ENCODE measurements around the gene USP48. TPM values are rescaled to one million over a fixed set of nuclear protein-coding genes. Genes with fewer than 3 reads are reported as not detected.
A peak's percentile ranks its signal among the peaks of the same experiment; 100 is the strongest.

Gene USP48
- total RNA-seq, 1 experiment from 2014 or later, result 57.3 TPM

DNA sequence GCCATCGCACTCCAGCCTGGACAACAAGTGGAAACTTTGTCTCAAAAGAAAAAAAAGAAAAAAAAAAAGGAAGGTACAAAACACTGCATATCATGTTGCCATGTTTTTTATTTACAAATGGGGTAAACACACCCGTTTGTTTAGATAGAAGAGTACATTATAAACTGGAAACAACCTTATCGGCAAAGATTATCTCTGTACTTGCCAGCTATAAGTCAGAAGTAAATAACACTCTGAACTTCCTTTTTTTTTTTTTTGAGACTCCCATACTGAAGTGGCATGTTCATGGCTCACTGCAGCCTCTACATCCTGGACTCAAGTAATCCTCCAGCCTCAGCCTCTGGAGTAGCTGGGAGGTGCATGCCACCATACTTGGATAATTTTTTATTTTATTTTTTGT, 21.9 kb downstream of the USP48 start:
- DNase-seq (ENCODE audit: low read depth, low spot score), result no peak
- in situ Hi-C loops (cut with HindIII; ENCODE audit: low pct_unique_long_range_greater_than_20kb, low sequenced_read_pairs), result no loop called here

DNA sequence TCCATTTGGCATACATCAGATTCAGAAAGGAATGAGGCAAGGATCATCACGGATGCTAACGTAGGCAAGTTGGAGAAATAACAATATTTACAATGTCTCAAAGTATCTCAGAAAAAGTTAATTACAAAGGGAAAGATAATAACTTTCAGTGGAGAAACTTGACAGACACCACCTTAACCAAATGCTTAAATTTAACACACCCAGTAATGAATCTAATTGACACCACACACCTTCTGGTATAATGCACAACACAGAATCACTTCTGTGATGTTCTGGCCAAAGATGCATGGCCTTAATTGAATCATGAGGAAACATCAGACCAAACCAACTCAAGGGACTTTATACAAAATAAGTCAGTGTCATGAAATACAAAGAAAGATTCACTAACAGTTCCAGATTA, 23.1 kb downstream of the USP48 start:
- in situ Hi-C loops (cut with HindIII; ENCODE audit: low pct_unique_long_range_greater_than_20kb, low sequenced_read_pairs), result no loop called here
- peak; percentile 14 for DNase-seq (ENCODE audit: low read depth, low spot score)

DNA sequence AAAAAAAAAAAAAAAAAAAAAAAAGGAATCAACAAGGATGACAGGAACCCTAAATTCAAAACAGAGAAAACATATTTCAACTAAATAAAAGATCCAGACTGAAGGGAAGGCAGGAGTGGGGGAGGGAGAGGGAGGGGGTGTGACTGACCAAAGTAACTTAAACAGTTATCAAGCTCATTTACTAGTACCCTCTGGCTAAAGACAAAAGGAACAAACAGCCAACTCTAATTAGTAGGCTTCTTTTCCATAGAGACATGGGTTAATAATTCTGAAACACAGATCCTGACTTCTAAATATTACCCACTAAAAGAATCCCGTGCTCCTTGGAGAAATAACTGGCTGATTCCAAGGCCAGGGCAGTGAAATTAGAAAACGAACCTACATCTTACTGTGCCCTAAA, 23.8 kb downstream of the USP48 start:
- in situ Hi-C loops (cut with HindIII; ENCODE audit: low pct_unique_long_range_greater_than_20kb, low sequenced_read_pairs), result no loop called here

DNA sequence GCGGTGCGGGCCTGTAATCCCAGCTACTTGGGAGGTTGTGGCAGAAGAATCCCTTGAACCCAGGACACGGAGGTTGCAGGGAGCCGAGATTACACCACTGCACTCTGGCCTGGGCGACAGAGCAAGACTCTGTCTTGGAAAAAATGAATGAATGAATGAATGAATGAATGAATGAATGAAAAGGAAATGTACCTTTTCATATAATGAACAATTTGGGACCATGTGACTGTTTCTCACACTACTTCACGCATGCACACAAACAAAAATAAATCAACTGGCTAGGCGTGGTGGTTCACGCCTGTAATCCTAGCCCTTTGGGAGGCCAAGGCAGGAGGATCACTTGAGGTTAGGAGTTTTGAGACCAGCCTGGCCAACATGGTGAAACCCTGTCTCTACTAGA, 24.3 kb downstream of the USP48 start:
- in situ Hi-C loops (cut with HindIII; ENCODE audit: low pct_unique_long_range_greater_than_20kb, low sequenced_read_pairs), result no loop called here
- no peak for DNase-seq (ENCODE audit: low read depth, low spot score)

More for the DNA sequence above, 23.8 kb downstream of the USP48 start:
- no peak for DNase-seq (ENCODE audit: low read depth, low spot score)

DNA sequence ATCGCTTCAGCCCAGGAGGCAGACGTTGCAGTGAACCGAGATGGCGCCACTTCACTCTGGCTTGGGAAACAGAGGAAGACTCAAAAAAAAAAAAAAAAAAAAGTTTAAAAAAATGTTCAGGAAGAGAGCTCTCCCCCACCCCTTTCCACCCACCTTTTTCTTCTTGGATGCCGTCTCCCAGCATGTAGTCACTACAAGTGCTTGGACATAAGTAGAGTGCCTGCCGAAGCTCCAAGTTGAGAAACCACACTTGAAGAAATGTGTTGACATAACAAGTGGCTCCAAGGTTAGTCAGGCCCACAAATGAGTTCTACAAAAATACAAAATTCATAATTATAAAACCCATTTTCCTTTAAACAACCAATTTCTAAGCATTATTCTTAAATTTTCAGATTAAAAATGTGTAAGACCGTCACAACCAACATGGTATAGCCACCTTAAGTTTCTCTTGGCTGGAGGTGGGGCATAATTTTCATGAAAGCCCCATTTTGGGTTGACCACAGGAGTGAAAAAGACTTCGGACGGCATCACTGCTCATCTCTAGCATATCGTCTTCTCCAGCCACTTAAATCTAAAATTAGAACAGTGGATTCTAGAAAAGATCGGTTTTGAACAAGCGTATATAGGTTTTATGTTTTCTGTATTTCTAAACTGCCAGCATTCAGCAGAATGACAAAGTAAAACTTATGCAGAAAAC, 26.4 kb downstream of the USP48 start:
- in situ Hi-C loops (cut with HindIII; ENCODE audit: low pct_unique_long_range_greater_than_20kb, low sequenced_read_pairs), result no loop called here
- DNase-seq (ENCODE audit: low read depth, low spot score), result no peak

DNA sequence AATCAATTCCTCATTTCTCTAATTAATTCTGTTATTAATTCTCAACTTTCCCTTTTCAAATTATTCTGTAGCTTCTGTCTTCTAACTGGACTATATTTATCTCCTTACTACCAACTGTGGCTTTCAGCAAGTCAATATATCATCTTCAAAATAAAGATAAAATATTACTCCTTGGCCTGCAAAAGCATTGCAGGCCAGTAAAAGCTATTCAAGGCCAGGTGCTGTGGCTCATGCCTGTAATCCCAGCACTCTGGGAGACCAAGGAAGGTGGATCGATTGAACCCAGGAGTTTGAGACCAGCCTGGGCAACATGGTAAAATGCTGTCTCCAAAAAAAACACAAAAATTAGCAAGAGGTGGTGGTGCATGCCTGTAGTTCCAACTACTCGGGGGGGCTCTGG, 27.9 kb downstream of the USP48 start:
- in situ Hi-C loops (cut with HindIII; ENCODE audit: low pct_unique_long_range_greater_than_20kb, low sequenced_read_pairs), result no loop called here

DNA sequence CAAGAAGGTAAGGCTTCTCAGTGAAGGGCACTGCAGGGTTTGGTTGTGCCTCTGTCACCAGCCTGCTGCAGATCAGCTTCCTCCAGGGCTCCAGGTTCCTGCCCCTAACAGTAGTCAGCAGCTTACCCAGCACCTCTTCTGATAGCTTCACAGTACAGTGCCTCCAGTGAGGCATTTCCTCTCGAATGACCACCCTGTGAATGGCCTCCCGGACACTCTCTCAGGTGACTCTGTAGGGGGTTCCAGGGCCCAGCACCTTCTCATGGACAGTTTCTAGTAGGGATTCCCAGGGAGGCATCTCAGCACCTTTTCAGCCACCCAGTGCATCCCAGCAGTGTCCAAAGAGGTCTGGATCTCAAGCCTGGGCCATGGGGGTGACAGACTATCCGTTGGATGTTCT, 28.4 kb downstream of the USP48 start:
- in situ Hi-C loops (cut with HindIII; ENCODE audit: low pct_unique_long_range_greater_than_20kb, low sequenced_read_pairs), result no loop called here
- no peak for DNase-seq (ENCODE audit: low read depth, low spot score)

More for the DNA sequence above, 27.9 kb downstream of the USP48 start:
- DNase-seq (ENCODE audit: low read depth, low spot score), result no peak

DNA sequence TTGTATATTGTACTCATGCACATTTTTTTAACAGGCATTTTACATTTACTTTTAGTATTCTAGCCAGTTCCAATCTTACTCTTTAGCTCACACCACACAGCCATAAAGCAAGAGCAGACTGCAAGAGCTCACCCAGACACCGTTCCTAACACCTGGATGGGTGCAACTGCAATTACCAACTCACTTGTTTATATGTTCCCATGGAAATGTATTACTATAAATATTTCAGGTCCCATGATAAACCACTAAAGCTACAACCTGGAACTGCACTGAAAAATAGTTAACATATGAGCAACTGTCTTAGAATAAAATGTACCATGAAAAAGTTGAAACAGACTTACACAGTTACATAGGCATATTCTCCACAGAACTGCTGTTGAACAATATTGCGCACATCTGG, 30.8 kb downstream of the USP48 start:
- in situ Hi-C loops (cut with HindIII; ENCODE audit: low pct_unique_long_range_greater_than_20kb, low sequenced_read_pairs), result no loop called here
- no peak for DNase-seq (ENCODE audit: low read depth, low spot score)

DNA sequence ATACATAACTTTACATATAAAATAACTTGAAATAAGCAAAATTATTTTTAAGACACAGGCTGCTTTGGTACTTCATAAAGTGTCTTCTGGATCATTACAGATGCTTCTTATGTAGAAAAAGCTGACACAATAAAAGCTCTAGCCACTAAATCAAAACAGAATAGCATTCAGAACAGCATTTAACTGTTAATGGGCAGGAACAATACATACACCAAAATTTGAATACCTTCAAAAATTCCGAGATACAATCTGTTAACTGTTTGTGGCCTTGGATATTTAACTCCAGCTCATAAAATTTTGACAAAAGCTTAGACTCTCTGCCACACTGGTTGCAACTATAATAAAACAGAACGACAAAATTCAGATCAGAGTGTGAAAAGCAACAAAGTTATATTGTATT, 31.7 kb downstream of the USP48 start:
- in situ Hi-C loops (cut with HindIII; ENCODE audit: low pct_unique_long_range_greater_than_20kb, low sequenced_read_pairs), result no loop called here
- no peak for DNase-seq (ENCODE audit: low read depth, low spot score)

DNA sequence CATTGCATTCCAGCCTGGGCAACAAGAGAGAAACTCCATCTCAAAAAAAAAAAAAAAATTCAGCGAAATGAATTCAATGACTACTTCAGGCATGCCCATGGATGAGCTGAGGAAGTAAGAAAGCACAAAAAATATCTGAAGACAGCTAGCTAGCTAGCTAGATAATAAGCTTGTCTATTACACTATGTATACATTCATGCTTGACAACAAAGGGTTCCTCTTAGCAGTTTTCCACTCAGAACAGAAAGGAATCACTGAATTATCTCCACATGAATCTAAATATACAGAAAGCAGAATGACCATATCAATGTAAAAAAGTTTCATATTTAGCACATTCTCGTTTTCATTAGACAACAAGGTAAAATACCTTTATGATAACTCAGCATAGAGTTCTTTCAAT, 32.1 kb downstream of the USP48 start:
- DNase-seq (ENCODE audit: low read depth, low spot score), result no peak
- in situ Hi-C loops (cut with HindIII; ENCODE audit: low pct_unique_long_range_greater_than_20kb, low sequenced_read_pairs), result no loop called here

DNA sequence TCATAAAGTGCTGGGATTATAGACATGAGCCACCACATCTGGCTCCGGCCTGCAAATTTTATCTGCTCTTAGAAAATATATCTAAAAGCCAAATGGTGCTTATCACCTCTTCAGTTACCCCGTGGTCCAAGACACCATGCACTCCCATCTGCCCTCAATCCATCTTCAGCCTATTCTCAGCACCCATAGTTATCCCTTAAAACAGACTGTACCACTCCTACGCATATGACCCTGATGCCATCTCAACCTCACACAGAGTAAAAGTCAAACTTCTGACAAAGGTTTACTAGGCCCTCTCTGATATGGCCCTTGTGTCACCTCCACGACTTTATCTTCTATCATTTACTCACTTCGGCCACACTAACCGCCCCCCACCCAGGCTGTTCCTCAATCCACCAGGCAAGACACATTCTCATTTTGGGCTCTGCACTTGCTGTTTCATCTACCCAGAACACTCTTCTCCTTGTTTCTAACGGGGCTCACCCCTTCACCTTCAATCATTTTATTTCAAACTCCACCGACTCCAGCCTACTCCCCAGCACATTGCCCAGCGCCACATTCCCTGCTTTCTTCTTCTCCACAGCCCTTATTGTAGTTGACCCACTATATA, 33.0 kb downstream of the USP48 start:
- in situ Hi-C loops (cut with HindIII; ENCODE audit: low pct_unique_long_range_greater_than_20kb, low sequenced_read_pairs), result no loop called here
- no peak for DNase-seq (ENCODE audit: low read depth, low spot score)

DNA sequence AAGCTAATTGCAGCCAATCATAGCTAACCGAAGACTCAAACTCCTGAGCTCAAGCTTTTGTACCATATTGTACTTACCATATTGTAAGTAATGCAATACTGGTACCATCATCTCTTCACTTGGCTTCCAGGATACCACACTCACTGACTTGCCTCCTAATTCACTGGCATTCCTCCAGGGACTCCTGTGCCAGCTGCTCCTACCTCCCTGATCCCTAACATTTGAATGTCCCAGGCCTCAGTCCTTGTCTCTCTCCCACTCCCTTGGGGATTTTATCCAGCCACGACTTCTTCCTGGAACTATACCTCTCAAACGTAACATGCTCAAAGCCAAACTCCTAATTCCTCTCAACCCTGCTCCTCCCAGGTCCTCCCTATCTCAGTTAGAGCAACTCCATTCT, 33.8 kb downstream of the USP48 start:
- DNase-seq (ENCODE audit: low read depth, low spot score), result no peak
- in situ Hi-C loops (cut with HindIII; ENCODE audit: low pct_unique_long_range_greater_than_20kb, low sequenced_read_pairs), result no loop called here

DNA sequence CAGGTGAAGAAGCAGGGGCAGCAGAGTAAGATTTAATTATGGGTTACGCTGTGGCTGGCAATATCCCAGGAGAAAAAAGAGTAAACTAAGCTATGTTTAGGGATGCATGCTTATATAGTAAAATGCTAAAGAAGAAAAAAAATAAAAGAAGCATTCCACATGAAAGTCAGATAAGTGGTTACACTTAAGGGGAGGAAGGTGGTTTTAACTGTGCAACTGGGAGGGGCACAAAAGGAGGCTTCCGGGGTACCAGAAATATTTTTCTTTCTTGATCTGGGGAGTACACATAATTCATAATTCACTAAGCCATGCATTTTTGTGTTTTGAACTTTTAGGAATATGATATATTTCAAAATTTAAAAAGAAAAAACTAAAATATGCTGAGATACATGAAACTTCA, 39.5 kb downstream of the USP48 start:
- in situ Hi-C loops (cut with HindIII; ENCODE audit: low pct_unique_long_range_greater_than_20kb, low sequenced_read_pairs), result no loop called here
- no peak for DNase-seq (ENCODE audit: low read depth, low spot score)

DNA sequence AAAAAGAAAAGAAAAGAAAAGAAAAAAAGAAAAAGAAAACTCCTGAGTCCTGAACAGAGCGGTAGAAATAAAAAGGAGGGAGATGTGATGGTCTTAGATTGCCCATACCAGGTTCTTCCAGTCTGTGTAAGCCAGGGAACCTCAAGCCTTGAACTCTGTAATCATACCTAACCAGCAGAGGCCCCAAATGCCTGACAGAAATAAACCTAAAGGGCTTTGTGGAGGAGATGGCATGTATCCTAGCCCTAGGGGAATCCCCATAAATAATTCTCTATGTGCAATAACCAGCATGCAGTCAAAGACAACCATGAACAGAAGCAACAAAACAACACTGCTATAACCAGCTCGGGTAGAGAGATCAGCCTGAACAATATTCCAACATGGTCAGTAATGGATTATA, 40.4 kb downstream of the USP48 start:
- DNase-seq (ENCODE audit: low read depth, low spot score), result no peak
- in situ Hi-C loops (cut with HindIII; ENCODE audit: low pct_unique_long_range_greater_than_20kb, low sequenced_read_pairs), result no loop called here

DNA sequence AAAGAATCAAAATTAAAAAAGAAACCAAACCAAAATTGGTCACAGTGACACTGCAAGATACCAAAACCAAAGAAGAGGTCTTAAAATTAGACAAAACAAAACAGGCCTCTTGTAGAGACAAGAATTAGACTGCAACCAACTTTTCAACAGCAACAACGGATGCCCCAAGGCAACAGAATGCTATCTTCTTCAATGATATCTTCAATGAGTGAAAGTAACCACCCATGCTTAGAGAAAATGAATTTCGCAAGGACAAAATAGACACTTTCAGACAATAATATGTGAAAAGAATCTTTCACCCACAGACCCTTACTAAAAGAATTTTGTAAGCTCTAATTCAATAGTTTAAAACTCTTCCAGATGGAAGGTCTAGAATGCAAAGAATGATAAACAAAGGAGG, 41.7 kb downstream of the USP48 start:
- in situ Hi-C loops (cut with HindIII; ENCODE audit: low pct_unique_long_range_greater_than_20kb, low sequenced_read_pairs), result no loop called here
- DNase-seq (ENCODE audit: low read depth, low spot score), result peak; percentile 48

DNA sequence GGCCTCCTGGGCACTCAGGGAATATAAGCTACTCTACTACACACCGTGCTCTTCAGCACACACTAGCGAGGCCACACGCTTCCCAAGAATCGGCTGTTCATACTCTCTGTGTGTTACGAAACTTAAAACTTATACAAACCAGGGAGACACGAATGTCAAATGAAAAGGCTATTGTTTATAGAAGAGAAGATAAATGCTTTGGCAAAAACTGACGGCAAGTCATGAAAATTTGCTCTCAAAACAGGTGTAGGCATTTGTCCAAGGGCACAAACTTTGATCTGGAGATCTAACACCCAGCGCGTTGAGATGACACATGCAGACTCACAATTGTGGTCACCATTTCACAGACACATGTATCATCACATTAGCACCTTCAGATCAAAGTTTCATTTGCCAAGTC, 46.1 kb downstream of the USP48 start:
- in situ Hi-C loops (cut with HindIII; ENCODE audit: low pct_unique_long_range_greater_than_20kb, low sequenced_read_pairs), result no loop called here
- peak; percentile 79 for DNase-seq (ENCODE audit: low read depth, low spot score)

DNA sequence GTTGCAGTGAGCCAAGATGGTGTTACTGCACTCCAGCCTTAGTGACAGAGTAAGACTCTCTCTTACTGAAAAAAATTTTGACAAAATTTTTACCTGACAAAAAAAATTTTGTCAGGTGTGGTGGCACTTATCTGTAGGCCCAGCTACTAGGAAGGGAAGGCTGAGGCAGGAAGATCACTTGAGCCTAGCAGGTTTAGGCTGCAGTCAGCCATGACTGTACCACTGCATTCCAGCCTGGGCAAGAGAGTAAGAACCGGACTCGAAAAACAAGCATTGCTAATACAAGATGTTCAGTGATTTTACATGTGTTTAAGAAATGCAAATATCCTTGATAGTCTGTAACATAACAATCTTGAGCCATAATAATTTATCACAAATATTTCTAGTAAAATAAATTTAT, 46.9 kb downstream of the USP48 start:
- in situ Hi-C loops (cut with HindIII; ENCODE audit: low pct_unique_long_range_greater_than_20kb, low sequenced_read_pairs), result no loop called here

DNA sequence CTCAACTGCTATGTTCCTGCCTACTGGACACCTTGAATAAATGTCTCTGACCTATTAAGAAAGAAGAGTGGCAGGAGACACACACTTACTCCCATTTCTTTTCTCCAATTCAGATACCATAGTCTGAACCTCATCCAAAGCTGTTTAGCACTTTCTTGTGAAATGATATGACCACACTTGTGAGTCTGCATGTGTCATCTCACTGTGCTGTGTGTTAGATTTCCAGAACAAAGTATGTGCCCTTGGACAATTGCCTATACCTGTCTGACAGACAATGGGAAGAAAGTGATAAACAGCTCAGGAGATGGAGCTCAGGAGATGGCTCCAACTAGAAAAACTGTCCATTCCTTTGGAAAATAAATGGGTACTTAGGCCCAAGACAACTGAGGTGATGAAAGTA, 48.4 kb downstream of the USP48 start:
- no peak for DNase-seq (ENCODE audit: low read depth, low spot score)
- in situ Hi-C loops (cut with HindIII; ENCODE audit: low pct_unique_long_range_greater_than_20kb, low sequenced_read_pairs), result no loop called here

More for the DNA sequence above, 46.9 kb downstream of the USP48 start:
- DNase-seq (ENCODE audit: low read depth, low spot score), result no peak

DNA sequence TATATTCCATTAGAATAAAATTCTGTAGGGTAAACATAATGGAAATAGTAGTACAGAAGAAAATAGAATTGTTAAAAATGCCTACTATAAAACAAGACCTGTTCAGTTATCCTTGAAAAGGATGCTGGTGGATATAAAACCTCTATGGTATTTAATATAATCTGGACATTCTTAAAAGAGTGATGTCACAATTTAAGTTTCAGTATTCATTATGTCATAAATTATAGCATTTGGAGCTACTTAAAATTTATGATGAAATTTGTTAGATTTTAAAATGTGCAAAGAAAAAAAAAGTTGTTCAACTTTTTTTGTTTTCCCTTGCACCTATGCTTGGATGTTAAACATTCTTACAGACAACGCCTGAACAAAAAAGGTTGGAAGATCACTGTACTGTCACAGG, 50.3 kb downstream of the USP48 start:
- in situ Hi-C loops (cut with HindIII; ENCODE audit: low pct_unique_long_range_greater_than_20kb, low sequenced_read_pairs), result no loop called here
- DNase-seq (ENCODE audit: low read depth, low spot score), result no peak
